ENCODE results near the gene CDH7.

- no peak for TF ChIP-seq CTCF (IDR thresholded peaks at IDR 0.05)
- no peak for TF ChIP-seq ZFX (IDR thresholded peaks at IDR 0.05; ENCODE audit: borderline replicate concordance)
Observed at GRCh38 chr18:65821911-65822310, 71.1 kb downstream of the CDH7 start.
